ENCODE data around the gene LONP1. TPM values are rescaled to one million over a fixed set of nuclear protein-coding genes. Genes with fewer than 3 reads are reported as not detected.

The LONP1 gene
- total RNA-seq, 1 donor from 2014 or later: 77.8 TPM

DNA sequence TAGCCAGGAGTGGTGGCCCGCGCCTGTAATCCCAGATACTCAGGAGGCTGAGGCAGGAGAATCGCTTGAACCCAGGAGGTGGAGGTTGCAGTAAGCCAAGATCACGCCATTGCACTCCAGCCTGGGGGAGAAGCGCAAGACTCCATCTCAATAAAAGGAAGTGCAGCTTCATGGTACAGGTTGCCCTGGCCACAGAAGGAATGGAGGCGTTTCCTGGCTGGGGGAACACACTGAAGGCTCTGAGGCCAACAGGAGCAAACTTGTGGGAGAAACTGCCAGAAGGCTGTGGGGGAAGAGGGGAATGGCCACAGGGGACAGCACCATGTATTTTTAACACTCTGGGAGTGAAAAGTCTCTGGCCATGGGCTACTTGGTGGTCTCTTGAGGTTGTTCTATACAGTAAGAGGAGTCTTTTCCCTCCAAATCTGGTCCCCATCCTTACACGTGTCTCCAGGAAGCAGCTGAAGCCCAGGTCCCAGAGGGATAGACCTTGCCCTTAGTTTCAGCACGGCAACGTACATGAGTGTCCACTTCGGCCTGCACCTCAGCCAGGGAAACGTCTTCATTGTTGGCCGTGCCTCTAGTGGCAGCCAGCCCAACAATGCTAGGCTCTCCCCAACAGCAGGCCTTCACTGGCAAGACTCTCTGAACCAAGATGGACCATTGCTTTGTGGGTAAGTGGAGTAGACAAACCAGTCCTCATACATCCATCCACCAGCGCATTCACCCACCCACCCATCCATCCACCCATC is 47.1 kb downstream of the LONP1 start:
- Histone ChIP-seq H3K4me1 (ENCODE audit: insufficient read depth, low read length) (no peaks in the 10 kb centered on the region), H4K20me1 (ENCODE audit: insufficient read depth, low read length) (peaks cover 8% of the 10 kb centered on the region), H3K9me3 (ENCODE audit: insufficient read depth, low read depth, low read length) (no peaks in the 10 kb centered on the region), H3K27ac (ENCODE audit: low read depth, low read length) (no peak overlapping the region), H3K4me2 (ENCODE audit: low read length) (no peak overlapping the region), H3K36me3 (ENCODE audit: insufficient read depth, low read length) (peaks cover 8% of the 10 kb centered on the region), H3K27me3 (ENCODE audit: insufficient read depth, low read length) (no peaks in the 10 kb centered on the region), H3K9ac (ENCODE audit: low read length) (no peak overlapping the region), H3K4me3 (ENCODE audit: insufficient read depth, low read depth, low read length) (no peak overlapping the region), H3K79me2 (ENCODE audit: insufficient read depth, low read length) (peaks cover 3% of the 10 kb centered on the region), H2AFZ (ENCODE audit: low read depth, low read length) (no peak overlapping the region)
- DNase-seq (ENCODE audit: low read depth) (no peak), FAIRE-seq (no peak)
- TF ChIP-seq, protein P1, sequence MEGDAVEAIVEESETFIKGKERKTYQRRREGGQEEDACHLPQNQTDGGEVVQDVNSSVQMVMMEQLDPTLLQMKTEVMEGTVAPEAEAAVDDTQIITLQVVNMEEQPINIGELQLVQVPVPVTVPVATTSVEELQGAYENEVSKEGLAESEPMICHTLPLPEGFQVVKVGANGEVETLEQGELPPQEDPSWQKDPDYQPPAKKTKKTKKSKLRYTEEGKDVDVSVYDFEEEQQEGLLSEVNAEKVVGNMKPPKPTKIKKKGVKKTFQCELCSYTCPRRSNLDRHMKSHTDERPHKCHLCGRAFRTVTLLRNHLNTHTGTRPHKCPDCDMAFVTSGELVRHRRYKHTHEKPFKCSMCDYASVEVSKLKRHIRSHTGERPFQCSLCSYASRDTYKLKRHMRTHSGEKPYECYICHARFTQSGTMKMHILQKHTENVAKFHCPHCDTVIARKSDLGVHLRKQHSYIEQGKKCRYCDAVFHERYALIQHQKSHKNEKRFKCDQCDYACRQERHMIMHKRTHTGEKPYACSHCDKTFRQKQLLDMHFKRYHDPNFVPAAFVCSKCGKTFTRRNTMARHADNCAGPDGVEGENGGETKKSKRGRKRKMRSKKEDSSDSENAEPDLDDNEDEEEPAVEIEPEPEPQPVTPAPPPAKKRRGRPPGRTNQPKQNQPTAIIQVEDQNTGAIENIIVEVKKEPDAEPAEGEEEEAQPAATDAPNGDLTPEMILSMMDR (IDR thresholded peaks at IDR 0.05; ENCODE audit: insufficient read depth, low read depth, low read length): no peak
- no peak for TF ChIP-seq EZH2 (IDR thresholded peaks at IDR 0.05; ENCODE audit: insufficient read depth, low read length)
- H3K9me3 Mint-ChIP-seq (ENCODE audit: unreplicated experiment): no peaks in the 10 kb centered on the region
- H3K27me3 Mint-ChIP-seq (ENCODE audit: low read depth, unreplicated experiment): no peaks in the 10 kb centered on the region
- H3K4me1 Mint-ChIP-seq (ENCODE audit: low read depth, unreplicated experiment): no peaks in the 10 kb centered on the region
- H3K27ac Mint-ChIP-seq (ENCODE audit: unreplicated experiment): no peak overlapping the region
- peaks cover 16% of the 10 kb centered on the region for H3K36me3 Mint-ChIP-seq (ENCODE audit: low read depth, unreplicated experiment)
- no peak overlapping the region for H3K4me3 Mint-ChIP-seq (ENCODE audit: unreplicated experiment)

DNA sequence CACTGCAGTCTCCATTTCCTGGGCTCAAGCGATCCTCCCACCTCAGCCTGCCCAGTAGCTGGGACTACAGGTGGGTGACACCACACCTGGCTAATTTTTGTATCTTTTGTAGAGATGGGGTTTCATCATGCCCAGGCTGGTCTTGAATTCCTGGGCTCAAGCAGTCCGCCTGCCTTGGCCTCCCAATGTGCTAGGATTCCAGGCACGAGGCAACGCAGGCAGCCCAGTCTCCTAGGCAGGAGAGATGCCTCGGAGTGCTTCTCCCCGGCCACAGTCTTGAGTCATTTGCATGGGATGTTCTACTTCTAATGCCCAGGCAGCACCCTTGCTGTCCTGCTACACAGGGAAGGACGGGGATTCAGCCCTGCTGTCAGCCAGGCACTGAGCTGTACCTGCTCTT is 48.3 kb downstream of the LONP1 start:
- H3K36me3 Mint-ChIP-seq (ENCODE audit: low read depth, unreplicated experiment): peaks cover 18% of the 10 kb centered on the region
- no peak overlapping the region for H3K9ac ChIP-seq (ENCODE audit: low read length)
- H2AFZ ChIP-seq (ENCODE audit: low read depth, low read length): no peak overlapping the region
- H3K27ac Mint-ChIP-seq (ENCODE audit: unreplicated experiment): no peak overlapping the region
- no peak overlapping the region for H3K4me3 Mint-ChIP-seq (ENCODE audit: unreplicated experiment)
- no peak overlapping the region for H3K27ac ChIP-seq (ENCODE audit: low read depth, low read length)
- TF ChIP-seq EZH2 (IDR thresholded peaks at IDR 0.05; ENCODE audit: insufficient read depth, low read length): no peak
- H3K4me1 ChIP-seq (ENCODE audit: insufficient read depth, low read length): no peaks in the 10 kb centered on the region
- H3K4me2 ChIP-seq (ENCODE audit: low read length): no peak overlapping the region
- H3K36me3 ChIP-seq (ENCODE audit: insufficient read depth, low read length): peaks cover 18% of the 10 kb centered on the region
- H3K9me3 Mint-ChIP-seq (ENCODE audit: unreplicated experiment): no peaks in the 10 kb centered on the region
- H3K4me3 ChIP-seq (ENCODE audit: insufficient read depth, low read depth, low read length): no peak overlapping the region
- H3K9me3 ChIP-seq (ENCODE audit: insufficient read depth, low read depth, low read length): no peaks in the 10 kb centered on the region
- no peaks in the 10 kb centered on the region for H3K27me3 Mint-ChIP-seq (ENCODE audit: low read depth, unreplicated experiment)
- H4K20me1 ChIP-seq (ENCODE audit: insufficient read depth, low read length): peaks cover 20% of the 10 kb centered on the region
- peaks cover 9% of the 10 kb centered on the region for H3K79me2 ChIP-seq (ENCODE audit: insufficient read depth, low read length)
- DNase-seq (ENCODE audit: low read depth): no peak
- H3K27me3 ChIP-seq (ENCODE audit: insufficient read depth, low read length): no peaks in the 10 kb centered on the region
- FAIRE-seq: no peak
- peaks cover 3% of the 10 kb centered on the region for H3K4me1 Mint-ChIP-seq (ENCODE audit: low read depth, unreplicated experiment)

DNA sequence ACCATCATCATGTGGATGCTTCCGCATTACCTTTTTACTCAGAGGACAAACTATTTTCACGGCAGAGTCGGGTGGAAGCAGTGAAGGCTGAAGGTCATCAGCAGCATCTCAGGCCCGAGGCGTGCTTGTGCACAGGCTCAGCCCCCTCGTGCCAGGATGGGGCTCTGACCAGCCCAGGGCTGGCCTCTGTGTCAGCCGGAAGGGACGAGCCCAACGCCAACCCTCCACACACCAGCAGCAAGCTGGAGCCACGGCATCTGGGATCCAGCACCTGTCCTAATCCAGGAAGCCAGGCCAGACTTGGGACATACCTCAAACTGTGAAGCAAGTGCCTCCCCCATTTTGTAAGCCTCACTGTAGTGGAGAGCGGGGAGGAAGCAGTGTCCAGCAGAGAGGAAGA is 50.7 kb downstream of the LONP1 start:
- H3K4me3 ChIP-seq (ENCODE audit: insufficient read depth, low read depth, low read length): no peak overlapping the region
- Mint-ChIP-seq H3K9me3 (ENCODE audit: unreplicated experiment) (no peaks in the 10 kb centered on the region), H3K36me3 (ENCODE audit: low read depth, unreplicated experiment) (peaks cover 27% of the 10 kb centered on the region), H3K4me3 (ENCODE audit: unreplicated experiment) (no peak overlapping the region), H3K4me1 (ENCODE audit: low read depth, unreplicated experiment) (peaks cover 9% of the 10 kb centered on the region), H3K27me3 (ENCODE audit: low read depth, unreplicated experiment) (no peaks in the 10 kb centered on the region), H3K27ac (ENCODE audit: unreplicated experiment) (no peak overlapping the region)
- no peak overlapping the region for H3K4me2 ChIP-seq (ENCODE audit: low read length)
- TF ChIP-seq, protein P1 (IDR thresholded peaks at IDR 0.05; ENCODE audit: insufficient read depth, low read depth, low read length): no peak
- no peak for TF ChIP-seq EZH2 (IDR thresholded peaks at IDR 0.05; ENCODE audit: insufficient read depth, low read length)
- H3K36me3 ChIP-seq (ENCODE audit: insufficient read depth, low read length): peaks cover 33% of the 10 kb centered on the region
- no peak overlapping the region for H3K9ac ChIP-seq (ENCODE audit: low read length)
- FAIRE-seq (no peak), DNase-seq (ENCODE audit: low read depth) (no peak)
- H3K4me1 ChIP-seq (ENCODE audit: insufficient read depth, low read length): peaks cover 4% of the 10 kb centered on the region
- H3K79me2 ChIP-seq (ENCODE audit: insufficient read depth, low read length): peaks cover 9% of the 10 kb centered on the region
- peaks cover 43% of the 10 kb centered on the region for H4K20me1 ChIP-seq (ENCODE audit: insufficient read depth, low read length)
- H2AFZ ChIP-seq (ENCODE audit: low read depth, low read length): no peak overlapping the region
- H3K9me3 ChIP-seq (ENCODE audit: insufficient read depth, low read depth, low read length): no peaks in the 10 kb centered on the region
- H3K27ac ChIP-seq (ENCODE audit: low read depth, low read length): no peak overlapping the region
- no peaks in the 10 kb centered on the region for H3K27me3 ChIP-seq (ENCODE audit: insufficient read depth, low read length)
